Fibroblast of gingiva (primary cell): ENCODE results near the gene PFAS.

Experiments used
- DNase-seq: peaks from one replicate; pipeline ENCODE4 v3.0.0-alpha.2; 2011; ENCODE audit warnings: low read depth

PFAS gene

GRCh38 chr17:8272421-8272820, 23.3 kb downstream of the PFAS start:
- DNase-seq: no peak

GRCh38 chr17:8273884-8274444, 24.9 kb downstream of the PFAS start:
- DNase-seq: no peak

GRCh38 chr17:8274816-8275215, 25.7 kb downstream of the PFAS start:
- no peak for DNase-seq

GRCh38 chr17:8275421-8276290, 26.6 kb downstream of the PFAS start:
- no peak for DNase-seq

GRCh38 chr17:8277317-8277716, 28.2 kb downstream of the PFAS start:
- no peak for DNase-seq

- DNase-seq: no peak
These were observed 33.3 kb downstream of the PFAS start for GRCh38 chr17:8282345-8282744.

GRCh38 chr17:8283356-8283755, 34.3 kb downstream of the PFAS start:
- DNase-seq: no peak

GRCh38 chr17:8284126-8284525, 35.0 kb downstream of the PFAS start:
- DNase-seq: no peak

GRCh38 chr17:8285270-8286181, 36.4 kb downstream of the PFAS start:
- DNase-seq: no peak

GRCh38 chr17:8287651-8288335, 38.7 kb downstream of the PFAS start:
- no peak for DNase-seq

- DNase-seq: peak; percentile 84
These were observed 39.4 kb downstream of the PFAS start, which contains the start of gene RANGRF for GRCh38 chr17:8288336-8289102. TSS of gene RANGRF (plus strand) at chr17:8288670. CDS start at chr17:8288789, 119 bp downstream.

GRCh38 chr17:8289103-8289397, 40.0 kb downstream of the PFAS start:
- DNase-seq: no peak

GRCh38 chr17:8290043-8290442, 41.0 kb downstream of the PFAS start:
- no peak for DNase-seq

GRCh38 chr17:8292639-8293395, 43.7 kb downstream of the PFAS start:
- DNase-seq: no peak

- DNase-seq: no peak
These were observed 45.3 kb downstream of the PFAS start for GRCh38 chr17:8294361-8294760.

GRCh38 chr17:8294814-8295316, 45.8 kb downstream of the PFAS start:
- DNase-seq: no peak

GRCh38 chr17:8300226-8300625, 51.1 kb downstream of the PFAS start:
- DNase-seq: no peak

GRCh38 chr17:8300627-8301242, 51.6 kb downstream of the PFAS start:
- peak; percentile 57 for DNase-seq

- DNase-seq: no peak
These were observed 61.6 kb downstream of the PFAS start for GRCh38 chr17:8310601-8311123.
